Uterus (tissue), 4 donors: Measurements from ENCODE around the gene PSMB10. TPM values are rescaled to one million over a fixed set of nuclear protein-coding genes. Genes with fewer than 3 reads are reported as not detected.

Experiments used
- DNase-seq, 2 donors: peaks; one replicate each; pipeline ENCODE4 v3.0.0-alpha.2; 2019 to 2020
- H3K27ac ChIP-seq, 2 donors: fragments of 200-600 bp; sonication (generic); 1 replicate in 1 of 2; 2 replicates in 1 of 2; pipeline ENCODE4 v1.5.1; 2016 to 2018
- H3K27me3 ChIP-seq, 2 donors: fragments of 200-600 bp; sonication (generic); one replicate each; pipeline ENCODE4 v1.5.1; 2018 to 2019; ENCODE audit warnings: control low read depth in 1 of 2
- H3K36me3 ChIP-seq, 2 donors: fragments of 200-600 bp; sonication (generic); one replicate each; pipeline ENCODE4 v1.5.1; 2019; ENCODE audit warnings: control low read depth in 1 of 2
- H3K4me1 ChIP-seq, 2 donors: fragments of 200-600 bp; sonication (generic); one replicate each; pipeline ENCODE4 v1.5.1; 2018 to 2019; ENCODE audit warnings: control low read depth in 1 of 2
- H3K4me3 ChIP-seq, 2 donors: fragments of 200-600 bp; sonication (generic); 1 replicate in 1 of 2; 2 replicates in 1 of 2; pipeline ENCODE4 v1.5.1; 2018 to 2019; ENCODE audit warnings: mild to moderate bottlenecking in 1 of 2
- H3K9me3 ChIP-seq, 2 donors: fragments of 200-600 bp; sonication (generic); one replicate each; pipeline ENCODE4 v1.5.1; 2019; ENCODE audit warnings: control low read depth in 1 of 2
- CTCF ChIP-seq, 4 experiments: fragments of 200-600 bp in 2 of 4; fragments of 450-650 bp in 2 of 4; sonication (generic) in 2 of 4; IDR thresholded peaks; one replicate each; pipeline ENCODE4 v1.5.1; 2016 to 2019; ENCODE audit warnings: antibody characterized with exemption in 4 of 4, mild to moderate bottlenecking in 2 of 4, moderate library complexity in 1 of 4
- POLR2A ChIP-seq, 2 donors: fragments of 450-650 bp; IDR thresholded peaks; one replicate each; pipeline ENCODE4 v1.6.1; 2016; ENCODE audit warnings: antibody characterized with exemption in 2 of 2, mild to moderate bottlenecking in 1 of 2, moderate library complexity in 1 of 2
- intact Hi-C: fragments of 100-400 bp; cut with DNase I; formaldehyde crosslinking; loops from one replicate; pipeline ENCODE4 v1.15.1; 2023; ENCODE audit warnings: low total_unique reads
- total RNA-seq, 4 donors: library from RNA; depleted of rRNA in 3 of 4; stranded (reverse); fragments of >200 nt in 3 of 4; gene quantifications; one replicate each; pipeline versions ENCODE4 v1.1.0 to v1.2.4, GENCODE V29; 2014 to 2023
- donor health status: DM: yes; HTN: yes; CAD: no.

The PSMB10 gene
- total RNA-seq, 4 donors from 2014 or later = 9.5 to 30.7 (median 15.3) TPM

GRCh38 chr16:67907397-67908180 lies 29.1 kb downstream of the PSMB10 start:
- H3K36me3 ChIP-seq = no peaks in the 10 kb centered on the region
- no peaks in the 10 kb centered on the region for H3K4me1 ChIP-seq
- no peak overlapping the region for H3K4me3 ChIP-seq
- intact Hi-C loops = no loop called here
- TF ChIP-seq POLR2A (IDR thresholded peaks at IDR 0.05) (no peak), CTCF (IDR thresholded peaks at IDR 0.05) (no peak)
- H3K9me3 ChIP-seq = no peaks in the 10 kb centered on the region
- H3K27ac ChIP-seq = no peak overlapping the region
- no peaks in the 10 kb centered on the region for H3K27me3 ChIP-seq
- DNase-seq = no peak

GRCh38 chr16:67902831-67903230 lies 33.8 kb downstream of the PSMB10 start:
- intact Hi-C loops = no loop called here
- H3K27me3 ChIP-seq = no peaks in the 10 kb centered on the region
- H3K4me3 ChIP-seq = no peak overlapping the region
- H3K4me1 ChIP-seq = no peaks in the 10 kb centered on the region
- no peak overlapping the region for H3K27ac ChIP-seq
- no peaks in the 10 kb centered on the region for H3K9me3 ChIP-seq
- no peak for DNase-seq
- TF ChIP-seq CTCF (IDR thresholded peaks at IDR 0.05) (no peak), POLR2A (IDR thresholded peaks at IDR 0.05) (no peak)
- H3K36me3 ChIP-seq = no peaks in the 10 kb centered on the region

GRCh38 chr16:67901734-67902133 lies 34.9 kb downstream of the PSMB10 start:
- no peaks in the 10 kb centered on the region for H3K36me3 ChIP-seq
- H3K4me1 ChIP-seq = no peaks in the 10 kb centered on the region
- no peak for DNase-seq
- H3K27ac ChIP-seq = no peak overlapping the region
- H3K4me3 ChIP-seq = no peak overlapping the region
- no peaks in the 10 kb centered on the region for H3K9me3 ChIP-seq
- TF ChIP-seq CTCF (IDR thresholded peaks at IDR 0.05) (no peak), POLR2A (IDR thresholded peaks at IDR 0.05) (no peak)
- intact Hi-C loops = no loop called here
- H3K27me3 ChIP-seq = no peaks in the 10 kb centered on the region

GRCh38 chr16:67897231-67897630 lies 39.4 kb downstream of the PSMB10 start:
- no peak for TF ChIP-seq POLR2A (IDR thresholded peaks at IDR 0.05)
- no peak for TF ChIP-seq CTCF (IDR thresholded peaks at IDR 0.05)
- Histone ChIP-seq H3K4me3 (no peak overlapping the region), H3K27me3 (no peaks in the 10 kb centered on the region), H3K36me3 (no peaks in the 10 kb centered on the region), H3K27ac (no peak overlapping the region), H3K9me3 (no peaks in the 10 kb centered on the region), H3K4me1 (peaks cover 0 to 11% of the 10 kb centered on the region in 2 donors)
- intact Hi-C loops = no loop called here
- DNase-seq = no peak

- intact Hi-C loops = no loop called here
- TF ChIP-seq CTCF (IDR thresholded peaks at IDR 0.05) (no peak), POLR2A (IDR thresholded peaks at IDR 0.05) (no peak)
- no peak for DNase-seq
Measured at GRCh38 chr16:67893743-67894399, 42.8 kb downstream of the PSMB10 start.

More at GRCh38 chr16:67893743-67894399, 42.8 kb downstream of the PSMB10 start:
- peaks cover 0 to 11% of the 10 kb centered on the region in 2 donors for H3K4me1 ChIP-seq
- H3K9me3 ChIP-seq = no peaks in the 10 kb centered on the region
- H3K27me3 ChIP-seq = no peaks in the 10 kb centered on the region
- H3K36me3 ChIP-seq = no peaks in the 10 kb centered on the region
- peak overlapping the region; percentile 93 to 94 for H3K4me3 ChIP-seq
- H3K27ac ChIP-seq = peak overlapping the region; percentile 88 to 94
